CD14-positive monocyte (primary cell): ENCODE measurements around the gene SPART. TPM values are rescaled to one million over a fixed set of nuclear protein-coding genes. Genes with fewer than 3 reads are reported as not detected.

ENCODE experiments used
- DNase-seq, 3 donors: peaks; one replicate each; pipeline ENCODE4 v3.0.0-alpha.2; 2011 to 2022
- H2AFZ ChIP-seq: 2 replicates; pipeline ENCODE4 v1.6.0; 2012; ENCODE audit warnings: mild to moderate bottlenecking, low read depth, low read length, inconsistent platforms; ENCODE audit not compliant: insufficient read depth, poor library complexity, severe bottlenecking
- H3K27ac ChIP-seq, 2 donors: 1 replicate in 1 of 2; 2 replicates in 1 of 2; pipeline ENCODE4 v1.5.1; 2012 to 2013; ENCODE audit warnings: low read length in 2 of 2, control low read depth in 1 of 2, inconsistent platforms in 1 of 2, low read depth in 1 of 2, mild to moderate bottlenecking in 1 of 2
- H3K27me3 ChIP-seq, 2 donors: one replicate each; pipeline versions ENCODE4 v1.6.0 to v1.6.1; 2011 to 2013; ENCODE audit warnings: low read length in 2 of 2; ENCODE audit not compliant: control insufficient read depth in 2 of 2, insufficient read depth in 2 of 2
- H3K36me3 ChIP-seq, 2 donors: replicated peaks in 1 of 2; 1 replicate in 1 of 2; 2 replicates in 1 of 2; pipeline versions ENCODE4 v1.5.1 to v1.6.1; 2012 to 2013; ENCODE audit warnings: low read length in 2 of 2, control low read depth in 1 of 2, inconsistent platforms in 1 of 2, mild to moderate bottlenecking in 1 of 2; ENCODE audit not compliant: insufficient read depth in 2 of 2, control insufficient read depth in 1 of 2
- H3K4me1 ChIP-seq, 2 donors: 1 replicate in 1 of 2; 2 replicates in 1 of 2; pipeline versions ENCODE4 v1.5.1 to v1.6.1; 2012 to 2013; ENCODE audit warnings: low read length in 2 of 2, control low read depth in 1 of 2, inconsistent platforms in 1 of 2, mild to moderate bottlenecking in 1 of 2, moderate library complexity in 1 of 2; ENCODE audit not compliant: insufficient read depth in 2 of 2, control insufficient read depth in 1 of 2
- H3K4me2 ChIP-seq: replicated peaks from 2 replicates; pipeline ENCODE3; 2012; ENCODE audit warnings: low read length, moderate library complexity, mild to moderate bottlenecking; ENCODE audit not compliant: poor library complexity, severe bottlenecking; ENCODE audit errors: extremely low read depth
- H3K4me3 ChIP-seq, 3 experiments: fragments of 200-600 bp in 1 of 3; sonication (generic) in 1 of 3; replicated peaks in 1 of 3; 1 replicate in 2 of 3; 2 replicates in 1 of 3; pipeline ENCODE4 v1.5.1; 2011 to 2013; ENCODE audit warnings: low read length in 3 of 3, mild to moderate bottlenecking in 3 of 3, control low read depth in 2 of 3, low read depth in 2 of 3, inconsistent platforms in 1 of 3, moderate library complexity in 1 of 3
- H3K79me2 ChIP-seq: 2 replicates; pipeline ENCODE4 v1.6.0; 2012; ENCODE audit warnings: mild to moderate bottlenecking, control low read depth, inconsistent platforms, low read length, moderate library complexity; ENCODE audit not compliant: insufficient read depth
- H3K9ac ChIP-seq: 2 replicates; pipeline ENCODE4 v1.6.0; 2017; ENCODE audit warnings: low read length, mild to moderate bottlenecking; ENCODE audit not compliant: insufficient read depth, poor library complexity, severe bottlenecking
- H3K9me3 ChIP-seq, 2 donors: replicated peaks in 1 of 2; 1 replicate in 1 of 2; 2 replicates in 1 of 2; pipeline versions ENCODE4 v1.5.1 to v1.6.1; 2012 to 2013; ENCODE audit warnings: low read length in 2 of 2, control low read depth in 1 of 2; ENCODE audit not compliant: control insufficient read depth in 1 of 2, insufficient read depth in 1 of 2
- H4K20me1 ChIP-seq: 2 replicates; pipeline ENCODE4 v1.6.0; 2012; ENCODE audit warnings: mild to moderate bottlenecking, low read length, control low read depth, moderate library complexity; ENCODE audit not compliant: insufficient read depth
- H3K27ac Mint-ChIP-seq, 7 donors: one replicate each; pipeline ENCODE4 v1.8.0; 2020; ENCODE audit warnings: mild to moderate bottlenecking in 7 of 7, mixed read lengths in 7 of 7, moderate library complexity in 6 of 7, inconsistent platforms in 2 of 7
- H3K27me3 Mint-ChIP-seq, 3 donors: one replicate each; pipeline ENCODE4 v1.8.0; 2021 to 2022; ENCODE audit warnings: low read depth in 3 of 3, mild to moderate bottlenecking in 3 of 3, mixed read lengths in 3 of 3, moderate library complexity in 3 of 3, inconsistent platforms in 1 of 3
- H3K36me3 Mint-ChIP-seq, 2 donors: one replicate each; pipeline ENCODE4 v1.8.0; 2020; ENCODE audit warnings: mixed read lengths in 2 of 2, inconsistent platforms in 1 of 2, mild to moderate bottlenecking in 1 of 2
- H3K4me1 Mint-ChIP-seq: one replicate; pipeline ENCODE4 v1.8.0; 2020; ENCODE audit warnings: mild to moderate bottlenecking, mixed read lengths
- H3K4me3 Mint-ChIP-seq, 2 donors: one replicate each; pipeline ENCODE4 v1.8.0; 2020; ENCODE audit warnings: mild to moderate bottlenecking in 2 of 2, mixed read lengths in 2 of 2, moderate library complexity in 1 of 2
- H3K9me3 Mint-ChIP-seq, 7 donors: one replicate each; pipeline ENCODE4 v1.8.0; 2020 to 2022; ENCODE audit warnings: mixed read lengths in 7 of 7, mild to moderate bottlenecking in 6 of 7, moderate library complexity in 6 of 7, inconsistent platforms in 2 of 7
- WGBS: methylation state at CpG from one replicate; pipeline ENCODE4 v1.1.5; 2013; ENCODE audit warnings: missing lambda C conversion rate; ENCODE audit not compliant: insufficient coverage; 5-methylcytosine and 5-hydroxymethylcytosine counted together
- intact Hi-C, 2 donors: fragments of 100-400 bp; cut with micrococcal nuclease; formaldehyde crosslinking; loops; one replicate each; pipeline versions ENCODE4 v1.15.0 to v1.15.1; 2023
- polyA plus RNA-seq, 3 donors: library from polyadenylated mRNA; depleted of rRNA in 1 of 3; unstranded in 2 of 3; stranded (reverse) in 1 of 3; fragments of 300-500 nt in 2 of 3; fragments of >200 nt in 1 of 3; fragmentation: Illumina TruSeq in 2 of 3; gene quantifications; 1 replicate in 2 of 3; 2 replicates in 1 of 3; pipeline ENCODE4 v1.2.3, GENCODE V29; 2012 to 2021
- TF ChIP-seq, protein P1 (sequence below): fragments of 200-600 bp; IDR thresholded peaks from one replicate; pipeline ENCODE4 v1.8.0; 2022; ENCODE audit warnings: antibody characterized with exemption, mild to moderate bottlenecking

SPART gene
- polyA plus RNA-seq, 3 donors, result 24.4 to 37.0 (median 29.8) TPM

- Histone ChIP-seq H2AFZ (no peak overlapping the region), H3K36me3 (no peaks in the 10 kb centered on the region), H3K4me3 (no peak overlapping the region), H3K9ac (no peak overlapping the region), H3K27me3 (no peaks in the 10 kb centered on the region), H3K79me2 (no peaks in the 10 kb centered on the region), H3K4me1 (no peaks in the 10 kb centered on the region), H4K20me1 (no peaks in the 10 kb centered on the region), H3K4me2 (no peak overlapping the region), H3K27ac (no peak overlapping the region), H3K9me3 (no peaks in the 10 kb centered on the region)
- no peak for DNase-seq
- TF ChIP-seq, protein P1, sequence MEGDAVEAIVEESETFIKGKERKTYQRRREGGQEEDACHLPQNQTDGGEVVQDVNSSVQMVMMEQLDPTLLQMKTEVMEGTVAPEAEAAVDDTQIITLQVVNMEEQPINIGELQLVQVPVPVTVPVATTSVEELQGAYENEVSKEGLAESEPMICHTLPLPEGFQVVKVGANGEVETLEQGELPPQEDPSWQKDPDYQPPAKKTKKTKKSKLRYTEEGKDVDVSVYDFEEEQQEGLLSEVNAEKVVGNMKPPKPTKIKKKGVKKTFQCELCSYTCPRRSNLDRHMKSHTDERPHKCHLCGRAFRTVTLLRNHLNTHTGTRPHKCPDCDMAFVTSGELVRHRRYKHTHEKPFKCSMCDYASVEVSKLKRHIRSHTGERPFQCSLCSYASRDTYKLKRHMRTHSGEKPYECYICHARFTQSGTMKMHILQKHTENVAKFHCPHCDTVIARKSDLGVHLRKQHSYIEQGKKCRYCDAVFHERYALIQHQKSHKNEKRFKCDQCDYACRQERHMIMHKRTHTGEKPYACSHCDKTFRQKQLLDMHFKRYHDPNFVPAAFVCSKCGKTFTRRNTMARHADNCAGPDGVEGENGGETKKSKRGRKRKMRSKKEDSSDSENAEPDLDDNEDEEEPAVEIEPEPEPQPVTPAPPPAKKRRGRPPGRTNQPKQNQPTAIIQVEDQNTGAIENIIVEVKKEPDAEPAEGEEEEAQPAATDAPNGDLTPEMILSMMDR, result no peak
- Mint-ChIP-seq H3K4me3 (no peak overlapping the region), H3K9me3 (no peaks in the 10 kb centered on the region), H3K27ac (no peak overlapping the region), H3K36me3 (peaks cover 0 to 3% of the 10 kb centered on the region in 2 donors), H3K4me1 (no peaks in the 10 kb centered on the region), H3K27me3 (no peaks in the 10 kb centered on the region)
- intact Hi-C loops, result no loop called here
- no CpG with 5 or more reads among the region's 1 CpG for WGBS
Observed at GRCh38 chr13:36377826-36378468, 31.8 kb upstream of the SPART start.

DNA sequence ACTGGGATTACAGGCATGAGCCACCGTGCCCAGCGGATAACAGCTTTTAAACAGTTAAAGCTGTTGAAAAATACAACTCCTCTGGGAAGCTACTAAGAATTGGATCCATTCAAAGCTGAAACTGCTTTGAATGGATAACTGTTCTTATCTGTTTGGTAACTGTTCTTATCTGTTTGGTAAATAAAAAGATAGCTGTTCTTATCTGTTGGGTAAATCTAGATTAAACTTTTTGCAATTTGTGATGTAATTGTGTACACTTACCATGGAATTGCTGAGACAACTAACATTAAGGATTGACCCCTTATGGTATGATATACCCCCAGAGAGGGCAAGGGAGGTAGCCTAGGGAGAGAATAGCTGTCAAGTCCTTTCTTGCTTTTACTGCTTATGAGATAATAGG lies 27.9 kb upstream of the SPART start:
- Histone ChIP-seq H3K9me3 (no peaks in the 10 kb centered on the region), H3K27me3 (no peaks in the 10 kb centered on the region), H4K20me1 (no peaks in the 10 kb centered on the region), H3K9ac (no peak overlapping the region), H3K4me1 (no peaks in the 10 kb centered on the region), H3K4me2 (no peak overlapping the region), H3K36me3 (no peaks in the 10 kb centered on the region), H3K79me2 (no peaks in the 10 kb centered on the region), H2AFZ (no peak overlapping the region), H3K4me3 (no peak overlapping the region), H3K27ac (no peak overlapping the region)
- no peaks in the 10 kb centered on the region for H3K4me1 Mint-ChIP-seq
- H3K36me3 Mint-ChIP-seq, result peaks cover 0 to 3% of the 10 kb centered on the region in 2 donors
- intact Hi-C loops, result no loop called here
- no peak overlapping the region for H3K27ac Mint-ChIP-seq
- no peak for DNase-seq
- no peaks in the 10 kb centered on the region for H3K27me3 Mint-ChIP-seq
- TF ChIP-seq, protein P1, result no peak
- peaks cover 0 to 2% (median 0%) of the 10 kb centered on the region in 7 donors for H3K9me3 Mint-ChIP-seq
- WGBS, result 100% methylated on average over 2 of the region's 2 CpGs
- no peak overlapping the region for H3K4me3 Mint-ChIP-seq
